HG02870 (cell line): Measurements from ENCODE around the gene SH3BP5L.

ENCODE experiments used
- ATAC-seq: cut with Tn5 transposase; IDR thresholded peaks from one replicate; pipeline ENCODE4 v1.9.1; 2021; ENCODE audit warnings: mild to moderate bottlenecking, moderate library complexity; ENCODE audit not compliant: unreplicated experiment

The SH3BP5L gene

GRCh38 chr1:248782416-248783141 lies 43.1 kb downstream of the SH3BP5L start:
- ATAC-seq: no peak

GRCh38 chr1:248779350-248779749 lies 46.4 kb downstream of the SH3BP5L start:
- ATAC-seq: no peak

- no peak for ATAC-seq
Observed at GRCh38 chr1:248778906-248779305, 46.8 kb downstream of the SH3BP5L start.

- ATAC-seq: no peak
Observed at GRCh38 chr1:248776991-248777390, 48.7 kb downstream of the SH3BP5L start.

GRCh38 chr1:248775441-248775840 lies 50.3 kb downstream of the SH3BP5L start:
- ATAC-seq: no peak
